ENCODE measurements around the gene UCHL1.
"Not testable (repeated sequence)": the region's sequence is repeated elsewhere in the genome, so short reads cannot be mapped to it uniquely, and the experiment has no call there.

UCHL1 gene

GRCh38 chr4:41260116-41260733, 3.5 kb downstream of the UCHL1 start:
- TF ChIP-seq CTCF (IDR thresholded peaks at IDR 0.05; ENCODE audit: low read depth, low read length), result no peak
- no peak overlapping the region for H3K4me3 ChIP-seq (ENCODE audit: low read depth, low read length)

- no peak for TF ChIP-seq CTCF (IDR thresholded peaks at IDR 0.05; ENCODE audit: low read depth, low read length)
- no peak overlapping the region for H3K4me3 ChIP-seq (ENCODE audit: low read depth, low read length)
Observed at GRCh38 chr4:41262198-41262597, 5.5 kb downstream of the UCHL1 start.

DNA sequence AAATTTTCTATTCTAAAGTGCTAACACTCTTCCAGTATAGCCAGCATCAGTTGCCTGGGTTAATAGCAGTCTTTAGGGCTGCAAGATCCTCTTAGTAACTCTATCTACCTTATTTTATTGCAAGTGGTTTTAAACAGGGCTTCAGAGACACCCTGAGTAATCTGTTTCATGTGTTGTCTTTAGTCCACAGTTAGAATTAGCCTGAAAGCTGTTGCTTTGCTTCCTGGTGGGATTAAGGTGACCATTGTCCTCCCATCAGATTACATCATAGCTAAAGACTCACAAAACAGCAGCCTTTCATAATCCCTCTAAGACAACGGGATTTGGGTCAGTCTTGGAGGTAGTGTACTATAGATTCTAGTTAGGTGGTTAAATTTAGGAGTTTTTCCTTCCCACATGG, 7.5 kb downstream of the UCHL1 start:
- no peak overlapping the region for H3K4me3 ChIP-seq (ENCODE audit: low read depth, low read length)
- TF ChIP-seq CTCF (IDR thresholded peaks at IDR 0.05; ENCODE audit: low read depth, low read length), result no peak

DNA sequence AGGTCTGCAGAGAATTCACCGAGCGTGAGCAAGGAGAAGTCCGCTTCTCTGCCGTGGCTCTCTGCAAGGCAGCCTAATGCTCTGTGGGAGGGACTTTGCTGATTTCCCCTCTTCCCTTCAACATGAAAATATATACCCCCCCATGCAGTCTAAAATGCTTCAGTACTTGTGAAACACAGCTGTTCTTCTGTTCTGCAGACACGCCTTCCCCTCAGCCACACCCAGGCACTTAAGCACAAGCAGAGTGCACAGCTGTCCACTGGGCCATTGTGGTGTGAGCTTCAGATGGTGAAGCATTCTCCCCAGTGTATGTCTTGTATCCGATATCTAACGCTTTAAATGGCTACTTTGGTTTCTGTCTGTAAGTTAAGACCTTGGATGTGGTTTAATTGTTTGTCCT, 11.3 kb downstream of the UCHL1 start:
- no peak for TF ChIP-seq CTCF (IDR thresholded peaks at IDR 0.05; ENCODE audit: low read depth, low read length)
- H3K4me3 ChIP-seq (ENCODE audit: low read depth, low read length), result no peak overlapping the region

DNA sequence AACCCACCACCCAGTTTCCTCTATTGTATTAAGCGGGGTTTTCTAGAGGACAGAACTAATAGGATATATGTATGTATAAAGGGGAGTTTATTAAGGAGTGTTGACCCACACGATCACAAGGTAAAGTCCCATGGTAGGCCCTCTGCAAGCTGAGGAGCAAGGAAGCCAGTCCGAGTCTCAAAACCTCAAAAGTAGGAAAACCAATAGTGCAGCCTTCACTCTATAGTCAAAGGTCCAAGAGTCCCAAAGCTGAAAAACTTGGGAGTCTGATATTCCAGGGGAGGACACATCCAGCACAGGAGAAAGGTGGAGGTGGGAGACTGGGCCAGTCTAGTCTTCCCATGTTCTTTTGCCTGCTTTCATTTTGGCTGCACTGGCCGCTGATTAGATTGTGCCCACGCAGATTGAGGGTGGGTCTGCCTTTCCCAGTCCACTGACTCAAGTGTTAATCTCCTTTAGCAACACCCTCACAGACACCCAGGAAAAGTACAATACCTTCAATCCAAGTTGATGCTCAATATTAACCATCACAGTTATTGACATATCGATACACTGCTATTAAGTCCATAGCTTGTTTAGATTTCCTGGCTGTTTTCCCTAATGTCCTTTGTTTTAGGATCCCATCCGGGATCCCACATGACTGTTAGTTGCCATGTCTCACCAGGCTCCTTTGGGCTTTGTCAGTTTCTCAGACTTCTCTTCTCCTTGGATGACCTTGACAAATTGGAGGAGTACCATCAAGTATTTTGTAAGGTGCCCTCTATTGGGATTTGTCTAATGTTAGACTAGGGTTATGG, 12.2 kb downstream of the UCHL1 start:
- no peak for TF ChIP-seq CTCF (IDR thresholded peaks at IDR 0.05; ENCODE audit: low read depth, low read length)
- H3K4me3 ChIP-seq (ENCODE audit: low read depth, low read length), result no peak overlapping the region

DNA sequence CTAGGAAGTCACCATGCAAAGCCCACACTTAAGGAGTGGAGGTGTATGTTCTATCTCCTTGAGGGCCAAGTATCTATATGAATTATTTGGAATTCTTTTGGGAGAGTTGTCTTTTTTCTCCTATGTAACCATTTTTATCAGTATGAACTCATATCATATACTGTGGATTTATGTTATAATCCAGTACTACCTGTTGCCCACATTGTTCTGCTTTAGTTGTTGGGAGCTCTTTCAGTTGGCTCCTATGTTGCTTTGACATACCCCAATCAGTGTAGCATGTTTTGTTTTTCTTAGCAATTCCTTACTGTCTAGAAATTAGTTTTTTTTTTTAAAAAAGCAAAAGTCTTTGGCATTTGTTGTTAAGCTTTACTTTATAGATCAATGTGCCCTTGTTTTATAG, 13.0 kb downstream of the UCHL1 start:
- TF ChIP-seq CTCF (IDR thresholded peaks at IDR 0.05; ENCODE audit: low read depth, low read length), result no peak
- H3K4me3 ChIP-seq (ENCODE audit: low read depth, low read length), result no peak overlapping the region

DNA sequence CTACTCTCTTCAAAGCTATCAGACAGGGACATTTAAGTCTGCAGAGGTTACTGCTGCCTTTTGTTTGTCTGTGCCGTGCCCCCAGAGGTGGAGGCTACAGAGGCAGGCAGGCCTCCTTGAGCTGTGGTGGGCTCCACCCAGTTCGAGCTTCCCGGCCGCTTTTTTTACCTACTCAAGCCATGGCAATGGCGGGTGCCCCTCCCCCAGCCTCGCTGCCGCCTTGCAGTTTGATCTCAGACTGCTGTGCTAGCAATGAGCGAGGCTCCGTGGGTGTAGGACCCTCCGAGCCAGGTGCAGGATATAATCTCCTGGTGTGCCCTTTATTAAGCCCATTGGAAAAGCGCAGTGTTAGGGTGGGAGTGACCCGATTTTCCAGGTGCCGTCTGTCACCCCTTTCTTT, 19.2 kb downstream of the UCHL1 start:
- H3K4me3 ChIP-seq (ENCODE audit: low read depth, low read length), result not testable (repeated sequence)
